ENCODE measurements around the gene BIN1.

BIN1 gene

DNA sequence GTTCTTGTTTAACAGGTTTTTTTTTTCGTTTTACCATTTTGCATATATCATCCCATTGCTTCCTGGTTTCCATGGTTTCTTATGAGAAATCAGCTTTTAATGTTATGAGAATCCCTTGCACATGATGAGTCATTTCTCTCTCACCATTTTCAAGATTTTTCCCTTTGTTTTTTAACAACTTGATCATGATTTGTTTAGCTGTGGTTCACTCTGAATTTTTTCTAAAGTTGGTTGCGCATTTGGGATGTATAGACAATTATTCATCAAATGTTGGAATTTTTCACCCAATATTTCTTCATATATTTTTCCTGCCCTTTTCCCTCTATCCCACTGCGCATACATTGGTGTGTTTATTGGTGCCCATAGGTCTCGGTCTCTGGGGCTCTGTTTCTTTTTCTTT is 42.4 kb upstream of the BIN1 start:
- DNase-seq (ENCODE audit: low read depth), result no peak
- TF ChIP-seq, protein P1, sequence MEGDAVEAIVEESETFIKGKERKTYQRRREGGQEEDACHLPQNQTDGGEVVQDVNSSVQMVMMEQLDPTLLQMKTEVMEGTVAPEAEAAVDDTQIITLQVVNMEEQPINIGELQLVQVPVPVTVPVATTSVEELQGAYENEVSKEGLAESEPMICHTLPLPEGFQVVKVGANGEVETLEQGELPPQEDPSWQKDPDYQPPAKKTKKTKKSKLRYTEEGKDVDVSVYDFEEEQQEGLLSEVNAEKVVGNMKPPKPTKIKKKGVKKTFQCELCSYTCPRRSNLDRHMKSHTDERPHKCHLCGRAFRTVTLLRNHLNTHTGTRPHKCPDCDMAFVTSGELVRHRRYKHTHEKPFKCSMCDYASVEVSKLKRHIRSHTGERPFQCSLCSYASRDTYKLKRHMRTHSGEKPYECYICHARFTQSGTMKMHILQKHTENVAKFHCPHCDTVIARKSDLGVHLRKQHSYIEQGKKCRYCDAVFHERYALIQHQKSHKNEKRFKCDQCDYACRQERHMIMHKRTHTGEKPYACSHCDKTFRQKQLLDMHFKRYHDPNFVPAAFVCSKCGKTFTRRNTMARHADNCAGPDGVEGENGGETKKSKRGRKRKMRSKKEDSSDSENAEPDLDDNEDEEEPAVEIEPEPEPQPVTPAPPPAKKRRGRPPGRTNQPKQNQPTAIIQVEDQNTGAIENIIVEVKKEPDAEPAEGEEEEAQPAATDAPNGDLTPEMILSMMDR (IDR thresholded peaks at IDR 0.05; ENCODE audit: control insufficient read depth, extremely low read depth, insufficient read depth), result no peak
- no peak overlapping the region for H3K4me3 ChIP-seq (ENCODE audit: low read depth, low read length)

GRCh38 chr2:127146820-127147502 is 40.0 kb upstream of the BIN1 start:
- TF ChIP-seq, protein P1 (IDR thresholded peaks at IDR 0.05; ENCODE audit: control insufficient read depth, extremely low read depth, insufficient read depth), result no peak
- H3K4me3 ChIP-seq (ENCODE audit: low read depth, low read length), result no peak overlapping the region
- no peak for DNase-seq (ENCODE audit: low read depth)

DNA sequence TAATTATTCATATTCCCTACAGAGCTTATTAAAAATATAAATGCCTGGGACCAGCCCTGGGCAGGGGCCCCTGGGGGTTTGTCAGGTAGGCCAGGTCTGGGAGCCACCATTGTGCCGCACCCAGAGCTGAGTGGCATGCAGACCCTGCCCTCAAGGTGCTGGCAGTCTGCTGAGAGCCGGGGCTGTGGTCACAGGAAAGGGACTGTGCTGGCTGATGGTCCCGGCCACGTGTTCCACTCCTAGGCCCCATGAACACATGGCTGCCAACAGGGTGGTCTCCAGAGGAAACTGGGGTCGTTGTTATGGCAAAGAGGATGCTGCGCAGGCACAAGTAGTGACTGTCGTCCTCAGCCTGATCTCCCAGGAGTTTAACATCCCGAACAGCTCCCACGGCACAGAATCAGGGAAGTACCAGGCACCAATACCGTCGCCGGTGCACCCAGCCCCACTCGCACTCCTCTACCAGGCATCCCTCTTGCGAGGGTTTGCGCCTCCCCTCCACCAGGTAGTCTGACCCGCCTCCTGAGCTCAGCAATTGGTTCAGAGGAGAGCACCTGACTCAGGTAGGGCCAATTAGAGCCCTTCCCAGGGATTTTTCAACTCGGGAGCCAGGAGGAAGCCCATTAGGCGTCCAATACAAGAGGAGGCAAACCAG is 39.2 kb upstream of the BIN1 start:
- no peak overlapping the region for H3K4me3 ChIP-seq (ENCODE audit: low read depth, low read length)
- TF ChIP-seq, protein P1 (IDR thresholded peaks at IDR 0.05; ENCODE audit: control insufficient read depth, extremely low read depth, insufficient read depth), result no peak
- no peak for DNase-seq (ENCODE audit: low read depth)

- TF ChIP-seq, protein P1 (IDR thresholded peaks at IDR 0.05; ENCODE audit: control insufficient read depth, extremely low read depth, insufficient read depth), result no peak
- no peak overlapping the region for H3K4me3 ChIP-seq (ENCODE audit: low read depth, low read length)
- DNase-seq (ENCODE audit: low read depth), result no peak
These were observed 38.4 kb upstream of the BIN1 start for GRCh38 chr2:127145280-127145895.

DNA sequence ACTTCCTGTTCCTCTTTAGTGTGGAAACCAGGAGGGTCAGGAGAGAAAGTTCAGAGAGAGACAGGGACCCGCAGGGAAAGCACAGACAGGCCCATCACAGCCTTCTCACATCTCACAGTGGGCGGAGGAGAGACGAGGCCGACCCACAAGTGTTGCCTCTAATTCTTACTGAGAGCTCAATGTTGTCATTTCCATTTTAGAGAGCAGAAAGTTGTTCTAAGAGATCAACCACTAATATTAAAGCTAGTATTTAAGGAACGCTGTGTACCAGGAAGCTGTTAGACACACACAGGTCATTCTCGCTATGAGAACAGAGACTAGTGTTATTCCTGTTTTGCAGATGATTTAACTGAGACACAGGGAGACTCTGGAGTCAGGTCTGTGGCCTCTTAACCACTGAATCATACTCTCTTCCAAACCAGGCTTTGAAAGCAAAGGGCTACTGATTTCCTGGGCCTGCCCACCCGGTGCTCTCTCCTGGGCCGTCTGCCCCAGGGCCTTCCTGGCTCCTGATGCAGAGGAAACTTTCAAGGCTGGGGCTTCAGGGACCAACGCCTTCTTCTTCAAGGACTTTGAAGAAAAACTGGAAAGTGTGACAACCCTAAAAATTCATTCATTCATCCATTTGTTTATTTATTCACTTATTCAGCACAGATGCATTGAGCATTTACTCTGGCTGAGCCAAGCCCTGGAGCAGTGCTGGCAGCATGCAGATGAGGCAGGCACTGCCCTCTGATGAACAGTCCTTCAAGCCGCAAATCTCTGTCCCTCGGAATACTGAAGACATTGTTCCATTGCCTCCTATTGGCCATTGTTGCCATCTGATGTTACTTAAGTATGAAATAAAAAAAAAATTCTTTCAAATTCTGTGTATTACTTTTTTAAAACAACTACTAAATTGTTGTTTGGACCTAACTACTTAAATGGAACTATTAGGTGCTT is 37.2 kb upstream of the BIN1 start:
- TF ChIP-seq, protein P1 (IDR thresholded peaks at IDR 0.05; ENCODE audit: control insufficient read depth, extremely low read depth, insufficient read depth), result 0 out of 2 replicates have a peak, but pooled peaks have one; percentile 5
- DNase-seq (ENCODE audit: low read depth), result peak; percentile 42
- H3K4me3 ChIP-seq (ENCODE audit: low read depth, low read length), result no peak overlapping the region

All from LNCaP clone FGC (cell line).